ENCODE results near the gene DENND10. TPM values are rescaled to one million over a fixed set of nuclear protein-coding genes. Genes with fewer than 3 reads are reported as not detected.
"Not testable (repeated sequence)": the region's sequence is repeated elsewhere in the genome, so short reads cannot be mapped to it uniquely, and the experiment has no call there.

DENND10 gene
- total RNA-seq, 1 experiment from 2014 or later, result 57.5 TPM

- DNase-seq (ENCODE audit: low read depth), result no peak
- in situ Hi-C loops (cut with HindIII; ENCODE audit: low pct_unique_long_range_greater_than_20kb, low sequenced_read_pairs), result no loop called here
Measured at GRCh38 chr10:119153041-119153440, 49.1 kb downstream of the DENND10 start.

DNA sequence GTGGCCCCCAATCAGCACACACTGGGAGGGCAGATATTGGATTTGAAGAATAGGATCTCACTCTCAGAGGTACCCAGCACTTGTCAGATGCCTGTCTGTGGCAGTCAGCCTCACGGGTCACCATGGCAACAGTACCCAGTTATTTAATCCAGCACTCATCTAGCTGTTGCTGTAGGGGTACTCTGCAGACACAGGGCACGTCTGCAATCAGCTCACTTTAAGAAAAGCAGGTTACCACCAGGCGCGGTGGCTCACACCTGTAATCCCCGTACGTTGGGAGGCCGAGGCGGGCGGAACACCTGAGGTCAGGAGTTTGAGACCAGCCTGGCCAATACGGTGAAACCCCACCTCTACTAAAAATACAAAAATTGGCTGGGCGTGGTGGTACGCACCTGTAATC is 49.7 kb downstream of the DENND10 start:
- DNase-seq (ENCODE audit: low read depth), result no peak

DNA sequence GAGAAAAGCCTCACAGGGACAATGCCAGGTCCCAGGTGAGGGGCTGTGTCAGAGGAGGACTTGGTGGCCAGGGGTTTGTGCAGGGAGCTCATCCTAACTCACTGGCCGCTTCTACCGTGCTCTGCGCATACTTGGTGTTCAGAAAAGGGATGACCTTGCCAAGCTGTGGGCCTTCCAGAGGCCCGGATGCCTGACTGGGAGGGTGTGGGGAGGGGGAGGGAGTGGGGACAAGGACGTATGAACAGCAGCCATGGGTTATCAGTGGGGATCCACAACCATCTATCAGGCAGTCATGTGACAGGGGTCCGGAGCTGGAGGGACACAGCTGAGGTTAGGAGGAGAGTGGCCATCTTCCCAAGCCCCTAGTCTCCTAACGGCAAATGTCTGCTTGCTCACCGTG is 55.4 kb downstream of the DENND10 start:
- DNase-seq (ENCODE audit: low read depth), result no peak

More for the DNA sequence above, 49.7 kb downstream of the DENND10 start:
- in situ Hi-C loops (cut with HindIII; ENCODE audit: low pct_unique_long_range_greater_than_20kb, low sequenced_read_pairs), result no loop called here

DNA sequence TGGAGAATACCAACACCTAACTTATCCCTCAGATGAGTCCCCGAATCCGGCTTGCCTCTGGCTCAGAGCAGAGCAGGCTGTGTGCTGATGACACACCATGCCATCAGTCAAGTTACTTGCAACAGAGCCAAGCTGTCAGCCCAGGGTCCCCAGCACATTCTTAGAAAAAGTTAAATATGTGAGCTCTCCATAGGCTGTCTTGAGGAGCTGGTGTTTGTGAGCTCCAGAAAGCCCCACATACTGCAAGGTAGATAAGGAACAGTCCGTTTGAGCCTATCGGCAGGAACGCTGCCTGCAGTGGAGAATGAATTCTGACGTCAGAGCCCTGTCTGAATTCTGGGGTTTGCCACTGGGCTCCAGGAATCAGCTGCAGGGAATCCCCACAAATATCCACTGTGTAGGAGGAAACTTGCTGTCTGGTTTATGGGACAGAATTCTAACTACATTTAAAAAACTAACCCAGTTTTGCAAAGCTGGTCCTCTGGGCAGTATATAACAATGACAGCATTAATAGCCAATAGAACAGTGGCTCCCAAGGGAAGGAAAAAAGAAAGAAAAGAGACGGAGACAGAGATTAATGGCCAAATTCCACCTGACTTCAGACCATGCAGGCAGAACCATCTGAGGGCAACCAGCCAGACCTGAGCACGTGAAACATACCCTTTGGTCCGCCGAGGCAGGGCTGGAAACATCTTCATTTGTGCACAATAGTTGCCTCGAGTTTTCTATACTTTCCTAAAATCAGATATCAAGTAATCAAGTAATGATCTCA is 58.0 kb downstream of the DENND10 start:
- no peak for DNase-seq (ENCODE audit: low read depth)
- in situ Hi-C loops (cut with HindIII; ENCODE audit: low pct_unique_long_range_greater_than_20kb, low sequenced_read_pairs), result no loop called here

More for the DNA sequence above, 55.4 kb downstream of the DENND10 start:
- in situ Hi-C loops (cut with HindIII; ENCODE audit: low pct_unique_long_range_greater_than_20kb, low sequenced_read_pairs), result no loop called here

DNA sequence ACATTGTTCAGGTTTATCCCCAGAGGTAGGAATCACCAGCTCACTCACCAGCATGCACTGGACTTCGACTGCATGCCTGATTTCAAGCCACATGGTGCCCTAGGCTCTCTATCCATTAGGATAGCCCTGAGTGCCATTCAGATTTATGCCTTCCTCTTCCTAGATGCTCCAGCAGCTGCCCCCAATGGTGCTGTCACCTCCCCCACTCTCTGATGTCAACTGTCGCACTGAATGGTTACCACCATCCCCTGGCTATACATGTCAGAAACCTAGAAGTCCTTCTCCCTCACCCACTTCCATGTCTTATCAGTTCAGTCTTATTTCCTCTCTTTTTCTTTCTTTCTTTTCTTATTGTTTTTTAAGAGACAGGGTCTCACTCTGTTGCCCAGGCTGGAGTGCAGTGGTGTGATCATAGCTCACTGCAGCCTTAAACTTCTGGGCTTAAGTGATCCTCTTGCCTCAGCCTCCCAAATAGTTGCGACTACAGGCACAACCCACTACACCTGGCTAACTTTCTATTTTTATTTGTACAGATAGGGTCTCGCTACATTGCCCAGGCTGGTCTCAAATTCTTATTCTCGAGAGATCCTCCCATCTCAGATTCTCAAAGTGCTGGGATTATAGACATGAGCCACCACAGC is 58.7 kb downstream of the DENND10 start:
- DNase-seq (ENCODE audit: low read depth), result no peak
- in situ Hi-C loops (cut with HindIII; ENCODE audit: low pct_unique_long_range_greater_than_20kb, low sequenced_read_pairs), result no loop called here

- in situ Hi-C loops (cut with HindIII; ENCODE audit: low pct_unique_long_range_greater_than_20kb, low sequenced_read_pairs), result no loop called here
- peak; percentile 73 for DNase-seq (ENCODE audit: low read depth)
Measured at GRCh38 chr10:119165171-119166117, 61.5 kb downstream of the DENND10 start, which contains the start of gene SFXN4. TSS of gene SFXN4 (minus strand) at chr10:119165714. CDS start at chr10:119165647, 67 bp downstream.

GRCh38 chr10:119166118-119166500 is 62.2 kb downstream of the DENND10 start:
- no peak for DNase-seq (ENCODE audit: low read depth)
- in situ Hi-C loops (cut with HindIII; ENCODE audit: low pct_unique_long_range_greater_than_20kb, low sequenced_read_pairs), result no loop called here

GRCh38 chr10:119166564-119166963 is 62.7 kb downstream of the DENND10 start:
- in situ Hi-C loops (cut with HindIII; ENCODE audit: low pct_unique_long_range_greater_than_20kb, low sequenced_read_pairs), result no loop called here
- no peak for DNase-seq (ENCODE audit: low read depth)

- no peak for DNase-seq (ENCODE audit: low read depth)
- in situ Hi-C loops (cut with HindIII; ENCODE audit: low pct_unique_long_range_greater_than_20kb, low sequenced_read_pairs), result no loop called here
Measured at GRCh38 chr10:119167041-119167440, 63.1 kb downstream of the DENND10 start.

GRCh38 chr10:119174109-119174508 is 70.2 kb downstream of the DENND10 start:
- in situ Hi-C loops (cut with HindIII; ENCODE audit: low pct_unique_long_range_greater_than_20kb, low sequenced_read_pairs), result no loop called here
- DNase-seq (ENCODE audit: low read depth), result no peak

DNA sequence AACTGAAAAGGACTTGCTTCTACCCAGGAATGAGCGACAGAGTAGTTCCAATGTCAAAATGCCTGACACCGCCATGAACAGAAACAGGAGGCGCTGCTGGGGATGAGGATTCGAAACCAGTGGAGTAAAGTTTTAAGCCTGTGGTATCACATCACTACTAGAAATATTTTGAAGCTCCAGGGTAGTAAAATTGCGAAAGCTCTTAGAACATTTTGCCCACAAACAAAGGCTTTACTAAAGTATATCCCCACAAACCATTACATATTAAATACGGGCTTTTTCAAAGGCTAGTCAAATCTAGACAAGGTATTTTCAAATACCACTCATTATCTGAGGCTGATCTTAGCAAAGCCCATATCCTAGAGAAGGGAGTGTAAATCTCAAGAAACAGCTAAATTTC is 72.3 kb downstream of the DENND10 start:
- DNase-seq (ENCODE audit: low read depth), result no peak
- in situ Hi-C loops (cut with HindIII; ENCODE audit: low pct_unique_long_range_greater_than_20kb, low sequenced_read_pairs), result no loop called here

DNA sequence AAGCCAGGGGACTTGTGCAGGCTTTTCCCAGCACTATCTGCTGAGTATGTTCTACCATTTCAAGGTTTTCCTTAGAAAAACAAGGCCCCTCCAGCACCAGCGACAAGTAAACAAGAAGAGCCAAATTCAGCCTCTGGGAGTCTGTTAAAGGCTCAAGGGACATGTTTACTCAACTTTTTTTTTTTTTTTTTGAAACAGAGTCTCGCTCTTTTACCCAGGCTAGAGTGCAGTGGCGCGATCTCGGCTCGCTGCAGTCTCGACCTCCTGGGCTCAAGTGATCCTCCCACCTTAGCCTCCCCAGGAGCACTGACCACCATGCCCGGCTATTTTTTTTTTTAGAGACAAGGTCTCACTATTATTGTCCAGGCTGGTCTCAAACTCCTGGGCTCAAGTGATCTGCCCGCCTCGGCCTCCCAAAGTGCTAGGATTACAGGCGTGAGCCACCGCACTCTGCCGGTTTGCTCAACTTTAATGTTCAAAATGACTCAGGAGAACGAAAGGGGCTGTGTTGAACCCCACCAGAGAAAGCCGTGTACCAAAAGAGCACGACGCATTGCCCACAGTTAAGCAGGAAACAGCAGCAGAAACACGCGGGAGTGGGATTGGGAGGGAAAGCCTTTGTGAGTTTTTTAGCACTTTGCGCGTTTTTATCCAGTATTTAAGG is 73.9 kb downstream of the DENND10 start:
- in situ Hi-C loops (cut with HindIII; ENCODE audit: low pct_unique_long_range_greater_than_20kb, low sequenced_read_pairs), result no loop called here
- DNase-seq (ENCODE audit: low read depth), result no peak

DNA sequence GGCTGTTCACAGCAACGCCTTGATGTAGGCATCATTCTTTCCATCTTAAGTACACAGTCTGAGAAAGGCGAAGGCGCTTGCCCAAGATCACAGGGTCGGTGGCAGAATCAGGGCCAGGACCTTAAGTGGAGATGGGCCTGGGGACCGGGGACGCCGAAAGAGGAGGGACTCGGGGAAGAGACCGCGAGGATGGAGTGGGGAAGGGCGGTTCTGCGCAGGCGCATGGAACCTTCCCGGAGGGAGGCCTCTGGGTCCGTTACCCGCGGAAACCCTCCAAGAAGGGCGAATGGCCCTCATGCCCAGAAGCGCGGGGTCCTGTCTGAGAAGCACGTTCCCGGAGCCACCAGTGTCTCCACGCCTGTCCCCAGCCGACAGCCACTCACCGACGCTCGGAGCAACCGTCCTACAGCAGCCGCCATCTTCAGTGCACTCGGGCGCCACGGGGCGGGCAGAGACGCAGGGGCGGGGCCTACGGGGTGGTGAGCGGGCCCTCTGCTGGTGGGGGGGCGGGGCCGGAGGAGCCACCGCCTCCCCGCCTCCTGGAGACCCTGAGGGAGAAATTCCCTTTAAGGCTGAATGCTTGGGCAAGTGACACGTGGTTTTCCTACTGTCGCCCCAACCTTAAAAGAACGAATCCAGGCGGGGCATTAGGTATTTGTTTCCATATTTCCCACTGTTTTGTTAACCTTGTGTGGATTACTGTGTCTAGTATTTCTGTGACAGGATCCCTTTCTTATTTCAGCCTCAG is 74.6 kb downstream of the DENND10 start, which contains the start of gene PRDX3:
Gene PRDX3 (minus strand): TSS at position 441 of the 748 bp plus-strand sequence. CDS start 22 bp downstream, at position 419.
- in situ Hi-C loops (cut with HindIII; ENCODE audit: low pct_unique_long_range_greater_than_20kb, low sequenced_read_pairs), result no loop called here

DNA sequence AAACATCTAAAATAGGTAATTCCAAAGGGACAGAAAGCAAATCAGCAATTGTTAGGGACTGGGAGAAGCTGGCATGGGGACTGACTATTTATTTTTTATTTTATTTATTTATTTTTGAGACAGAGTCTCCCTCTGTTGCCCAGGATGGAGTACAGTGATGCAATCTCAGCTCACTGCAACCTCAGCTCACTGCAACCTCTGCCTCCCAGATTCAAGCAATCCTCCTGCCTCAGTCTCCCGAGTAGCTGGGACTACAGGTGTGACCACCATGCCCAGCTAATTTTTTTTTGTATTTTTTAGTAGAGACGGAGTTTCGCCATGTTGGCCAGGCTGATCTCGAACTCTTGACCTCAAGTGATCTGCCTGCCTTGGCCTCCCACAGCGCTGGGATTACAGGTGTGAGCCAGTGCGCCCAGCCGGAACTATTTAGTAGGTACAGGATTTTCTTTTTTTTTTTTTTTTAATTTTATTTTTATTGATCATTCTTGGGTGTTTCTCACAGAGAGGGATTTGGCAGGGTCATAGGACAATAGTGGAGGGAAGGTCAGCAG is 77.0 kb downstream of the DENND10 start:
- in situ Hi-C loops (cut with HindIII; ENCODE audit: low pct_unique_long_range_greater_than_20kb, low sequenced_read_pairs); DNase-seq (ENCODE audit: low read depth): not testable (repeated sequence)

More for the DNA sequence above, 74.6 kb downstream of the DENND10 start, which contains the start of gene PRDX3:
- DNase-seq (ENCODE audit: low read depth), result peak; percentile 86

- in situ Hi-C loops (cut with HindIII; ENCODE audit: low pct_unique_long_range_greater_than_20kb, low sequenced_read_pairs), result no loop called here
- DNase-seq (ENCODE audit: low read depth), result no peak
Measured at GRCh38 chr10:119183664-119184412, 79.9 kb downstream of the DENND10 start.

Data from Caki2 (cell line).